Panc1 (cell line): ENCODE results near the gene PNMA1. TPM values are rescaled to one million over a fixed set of nuclear protein-coding genes. Genes with fewer than 3 reads are reported as not detected.
A peak's percentile ranks its signal among the peaks of the same experiment; 100 is the strongest.

Experiments used
- ATAC-seq: fragments of 200-7000 bp; cut with Tn5 transposase; 2 replicates; pipeline ENCODE4 v1.9.1; 2020; ENCODE audit warnings: mild to moderate bottlenecking, moderate library complexity
- BruUV-seq: library from RNA; stranded (reverse); fragments of 400-500 nt; replicated peaks from 2 replicates; lab custom pipeline; 2021; lab: Mats Ljungman, UMichigan
- CTCF ChIA-PET: fragments of 300-600 bp; sonication (Branson Sonifier 250); formaldehyde crosslinking; loops from one replicate; lab custom pipeline; 2022; ENCODE audit warnings: antibody characterized with exemption; lab: Charles Lee
- POLR2A ChIA-PET: fragments of 300-600 bp; sonication (Branson Sonifier 250); formaldehyde crosslinking; loops from one replicate; lab custom pipeline; 2022; ENCODE audit warnings: antibody characterized with exemption; lab: Charles Lee
- DNase-seq: peaks from one replicate; pipeline ENCODE4 v3.0.0-alpha.2; 2010; ENCODE audit warnings: low read depth, low spot score
- H3K27ac ChIP-seq: 2 replicates; pipeline ENCODE4 v1.5.1; 2011; ENCODE audit warnings: mild to moderate bottlenecking, low read length, inconsistent platforms
- H3K27me3 ChIP-seq: fragments of 200-500 bp; sonication (Bioruptor generic); 2 replicates; pipeline ENCODE4 v1.6.0; 2014; ENCODE audit warnings: low read length, inconsistent platforms; ENCODE audit not compliant: control insufficient read depth, insufficient read depth
- H3K36me3 ChIP-seq: fragments of 200-500 bp; sonication (Bioruptor generic); 2 replicates; pipeline ENCODE4 v1.5.1; 2014; ENCODE audit warnings: inconsistent platforms, mild to moderate bottlenecking, low read length, moderate library complexity; ENCODE audit not compliant: control insufficient read depth, insufficient read depth
- H3K4me1 ChIP-seq: 2 replicates; pipeline ENCODE4 v1.5.1; 2011; ENCODE audit warnings: inconsistent platforms, mild to moderate bottlenecking, low read length, moderate library complexity; ENCODE audit not compliant: control insufficient read depth, insufficient read depth
- H3K4me3 ChIP-seq, 2 experiments: 2 replicates each; pipeline ENCODE4 v1.5.1; 2011 to 2012; ENCODE audit warnings: low read depth in 2 of 2, low read length in 2 of 2, mild to moderate bottlenecking in 2 of 2, inconsistent platforms in 1 of 2, moderate library complexity in 1 of 2
- H3K9me3 ChIP-seq: fragments of 200-500 bp; sonication (Bioruptor generic); 2 replicates; pipeline ENCODE4 v1.5.1; 2014; ENCODE audit warnings: low read depth, mild to moderate bottlenecking, inconsistent platforms, low read length, moderate library complexity; ENCODE audit not compliant: control insufficient read depth, insufficient read depth
- SIN3A ChIP-seq: IDR thresholded peaks from 2 replicates; pipeline ENCODE4 v1.6.1; 2012; ENCODE audit warnings: low read depth, mild to moderate bottlenecking, low read length, moderate library complexity, borderline replicate concordance; ENCODE audit not compliant: insufficient read depth
- in situ Hi-C: cut with HindIII; loops from 2 replicates; pipeline ENCODE4 v1.10.0; 2016; ENCODE audit warnings: low sequenced_read_pairs, low pct_unique_long_range_greater_than_20kb
- intact Hi-C: fragments of 100-400 bp; cut with micrococcal nuclease; formaldehyde crosslinking; loops from one replicate; pipeline ENCODE4 v1.10.0; 2022; ENCODE audit not compliant: unreplicated experiment
- total RNA-seq: library from RNA; stranded (reverse); gene quantifications from one replicate; pipeline ENCODE4 v1.2.1, GENCODE V29; 2021; ENCODE audit not compliant: unreplicated experiment
- TF ChIP-seq, protein P1 (sequence below), 2 experiments: IDR thresholded peaks; 2 replicates each; pipeline ENCODE4 v1.6.1; 2011 to 2012; ENCODE audit warnings: low read depth in 2 of 2, control low read depth in 1 of 2, low read length in 1 of 2, mild to moderate bottlenecking in 1 of 2, moderate library complexity in 1 of 2; ENCODE audit not compliant: insufficient read depth in 1 of 2
- TF ChIP-seq, protein P2 (sequence below): fragments of 450-650 bp; IDR thresholded peaks from 2 replicates; pipeline ENCODE4 v1.5.1; 2017; ENCODE audit warnings: mild to moderate bottlenecking

PNMA1 gene
- total RNA-seq, 1 experiment from 2014 or later = 49.7 TPM

DNA sequence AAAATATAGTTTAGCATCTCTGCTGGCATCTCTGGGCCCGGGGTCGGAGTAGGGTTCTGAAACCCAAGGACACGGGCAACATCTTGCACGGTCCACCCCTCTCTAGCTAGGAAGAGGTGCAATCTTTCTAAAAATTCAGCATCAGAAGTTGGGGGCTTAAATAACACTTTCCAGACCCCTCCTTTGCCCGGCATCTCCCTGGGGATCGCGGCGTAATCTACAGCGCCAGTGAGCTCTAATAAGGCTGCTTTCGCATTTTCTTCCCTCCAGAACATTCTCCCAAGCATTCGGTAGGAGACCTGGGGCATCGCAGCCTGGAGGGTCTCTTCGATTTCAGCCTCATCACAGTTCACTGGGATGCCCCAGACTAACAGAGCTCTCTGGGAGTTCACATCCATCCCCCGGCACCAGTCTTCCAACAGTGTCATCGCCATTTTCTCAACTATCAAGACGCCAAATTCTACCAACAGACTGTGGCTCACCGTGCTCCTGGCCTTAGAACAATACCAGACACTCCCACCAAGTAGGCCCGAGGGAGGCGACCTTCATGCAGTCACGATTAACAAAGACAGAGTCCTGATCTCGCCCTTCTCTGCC, 880 bp downstream of the PNMA1 start:
- Histone ChIP-seq H3K36me3 (peaks cover 4% of the 10 kb centered on the region; the same call in 1 of the 2 replicates), H3K27ac (peak overlapping the region; percentile 82), H3K4me1 (peaks cover 23% of the 10 kb centered on the region), H3K4me3 (peak overlapping the region; percentile 69 to 88), H3K27me3 (no peaks in the 10 kb centered on the region), H3K9me3 (no peaks in the 10 kb centered on the region)
- BruUV-seq = TSS peak; percentile 57
- intact Hi-C loops = no loop called here
- no peak for DNase-seq
- ATAC-seq = no peak
- CTCF ChIA-PET = interaction anchor here (0.6 kb wide), 1 partner anchor 130 kb away, joined by 3 read pairs; no protein-coding TSS in a partner anchor
- POLR2A ChIA-PET = interaction anchor here (0.6 kb wide), 1 partner anchor 85 kb away, joined by 3 read pairs; no protein-coding TSS in a partner anchor
- in situ Hi-C loops = no loop called here
- TF ChIP-seq SIN3A = 0 out of 2 replicates have a peak, but pooled peaks have one; percentile 23
- TF ChIP-seq, protein P1, sequence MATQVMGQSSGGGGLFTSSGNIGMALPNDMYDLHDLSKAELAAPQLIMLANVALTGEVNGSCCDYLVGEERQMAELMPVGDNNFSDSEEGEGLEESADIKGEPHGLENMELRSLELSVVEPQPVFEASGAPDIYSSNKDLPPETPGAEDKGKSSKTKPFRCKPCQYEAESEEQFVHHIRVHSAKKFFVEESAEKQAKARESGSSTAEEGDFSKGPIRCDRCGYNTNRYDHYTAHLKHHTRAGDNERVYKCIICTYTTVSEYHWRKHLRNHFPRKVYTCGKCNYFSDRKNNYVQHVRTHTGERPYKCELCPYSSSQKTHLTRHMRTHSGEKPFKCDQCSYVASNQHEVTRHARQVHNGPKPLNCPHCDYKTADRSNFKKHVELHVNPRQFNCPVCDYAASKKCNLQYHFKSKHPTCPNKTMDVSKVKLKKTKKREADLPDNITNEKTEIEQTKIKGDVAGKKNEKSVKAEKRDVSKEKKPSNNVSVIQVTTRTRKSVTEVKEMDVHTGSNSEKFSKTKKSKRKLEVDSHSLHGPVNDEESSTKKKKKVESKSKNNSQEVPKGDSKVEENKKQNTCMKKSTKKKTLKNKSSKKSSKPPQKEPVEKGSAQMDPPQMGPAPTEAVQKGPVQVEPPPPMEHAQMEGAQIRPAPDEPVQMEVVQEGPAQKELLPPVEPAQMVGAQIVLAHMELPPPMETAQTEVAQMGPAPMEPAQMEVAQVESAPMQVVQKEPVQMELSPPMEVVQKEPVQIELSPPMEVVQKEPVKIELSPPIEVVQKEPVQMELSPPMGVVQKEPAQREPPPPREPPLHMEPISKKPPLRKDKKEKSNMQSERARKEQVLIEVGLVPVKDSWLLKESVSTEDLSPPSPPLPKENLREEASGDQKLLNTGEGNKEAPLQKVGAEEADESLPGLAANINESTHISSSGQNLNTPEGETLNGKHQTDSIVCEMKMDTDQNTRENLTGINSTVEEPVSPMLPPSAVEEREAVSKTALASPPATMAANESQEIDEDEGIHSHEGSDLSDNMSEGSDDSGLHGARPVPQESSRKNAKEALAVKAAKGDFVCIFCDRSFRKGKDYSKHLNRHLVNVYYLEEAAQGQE (IDR thresholded peaks at IDR 0.05; ENCODE audit: insufficient read depth in 1 of 2, low read depth in 2 of 2, low read length in 1 of 2) = no peak

DNA sequence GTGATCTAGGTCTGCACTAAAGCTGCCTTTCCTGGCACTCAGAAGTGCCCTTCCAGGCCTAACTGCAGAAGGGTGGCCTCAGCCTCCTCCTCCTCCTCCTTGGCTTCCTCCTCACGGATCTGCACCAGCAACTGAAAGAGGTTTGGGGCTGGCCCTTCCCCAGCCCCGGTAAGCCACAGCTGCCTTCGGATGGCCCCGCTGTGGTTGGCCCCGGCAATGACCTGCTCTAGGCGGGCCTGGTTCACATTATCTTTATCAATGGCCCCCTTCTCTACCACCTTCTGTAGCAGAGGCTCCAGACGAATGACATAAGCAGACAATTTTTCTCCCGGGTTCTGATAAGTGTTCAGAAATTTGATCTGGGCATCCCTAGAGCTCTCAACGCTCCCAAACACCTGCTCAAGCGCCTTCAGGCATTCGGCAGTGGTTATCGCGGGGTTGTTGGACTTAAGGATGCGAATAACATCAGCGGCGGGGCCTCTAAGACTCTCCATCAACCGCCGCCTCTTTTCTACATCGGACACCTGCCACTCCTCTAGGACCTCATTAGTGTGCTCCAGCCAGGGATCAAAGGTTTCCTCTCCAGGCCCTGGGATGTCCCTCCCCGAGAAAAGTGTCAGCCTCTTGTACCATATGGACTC, 1.5 kb downstream of the PNMA1 start:
- H3K27me3 ChIP-seq = no peaks in the 10 kb centered on the region
- H3K9me3 ChIP-seq = no peaks in the 10 kb centered on the region
- CTCF ChIA-PET = interaction anchor here (0.6 kb wide), 1 partner anchor 131 kb away, joined by 3 read pairs; no protein-coding TSS in a partner anchor
- no peak for DNase-seq
- no TSS peak for BruUV-seq
- H3K36me3 ChIP-seq = peaks cover 4% of the 10 kb centered on the region; the same call in 1 of the 2 replicates
- intact Hi-C loops = no loop called here
- POLR2A ChIA-PET = no interaction called here
- TF ChIP-seq, protein P1 (IDR thresholded peaks at IDR 0.05; ENCODE audit: insufficient read depth in 1 of 2, low read depth in 2 of 2, low read length in 1 of 2) = no peak
- TF ChIP-seq, protein P2, sequence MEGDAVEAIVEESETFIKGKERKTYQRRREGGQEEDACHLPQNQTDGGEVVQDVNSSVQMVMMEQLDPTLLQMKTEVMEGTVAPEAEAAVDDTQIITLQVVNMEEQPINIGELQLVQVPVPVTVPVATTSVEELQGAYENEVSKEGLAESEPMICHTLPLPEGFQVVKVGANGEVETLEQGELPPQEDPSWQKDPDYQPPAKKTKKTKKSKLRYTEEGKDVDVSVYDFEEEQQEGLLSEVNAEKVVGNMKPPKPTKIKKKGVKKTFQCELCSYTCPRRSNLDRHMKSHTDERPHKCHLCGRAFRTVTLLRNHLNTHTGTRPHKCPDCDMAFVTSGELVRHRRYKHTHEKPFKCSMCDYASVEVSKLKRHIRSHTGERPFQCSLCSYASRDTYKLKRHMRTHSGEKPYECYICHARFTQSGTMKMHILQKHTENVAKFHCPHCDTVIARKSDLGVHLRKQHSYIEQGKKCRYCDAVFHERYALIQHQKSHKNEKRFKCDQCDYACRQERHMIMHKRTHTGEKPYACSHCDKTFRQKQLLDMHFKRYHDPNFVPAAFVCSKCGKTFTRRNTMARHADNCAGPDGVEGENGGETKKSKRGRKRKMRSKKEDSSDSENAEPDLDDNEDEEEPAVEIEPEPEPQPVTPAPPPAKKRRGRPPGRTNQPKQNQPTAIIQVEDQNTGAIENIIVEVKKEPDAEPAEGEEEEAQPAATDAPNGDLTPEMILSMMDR = no peak
- peak overlapping the region; percentile 69 to 88 for H3K4me3 ChIP-seq
- peak overlapping the region; percentile 82 for H3K27ac ChIP-seq
- in situ Hi-C loops = no loop called here
- H3K4me1 ChIP-seq = peaks cover 17% of the 10 kb centered on the region
- ATAC-seq = peak; percentile 39
